GM23338 (cell line): Measurements from ENCODE around the gene AOC2. TPM values are rescaled to one million over a fixed set of nuclear protein-coding genes. Genes with fewer than 3 reads are reported as not detected.
"Not testable (repeated sequence)": the region's sequence is repeated elsewhere in the genome, so short reads cannot be mapped to it uniquely, and the experiment has no call there.

Experiments used
- ATAC-seq: fragments of 200-7000 bp; cut with Tn5 transposase; 3 replicates; pipeline ENCODE4 v1.9.1; 2020
- DNase-seq: peaks from one replicate; pipeline ENCODE4 v3.0.0-alpha.2; 2015; ENCODE audit warnings: low spot score
- H2AFZ ChIP-seq: fragments of 200-600 bp; sonication (generic); 2 replicates; pipeline ENCODE4 v1.8.0; 2016; ENCODE audit warnings: antibody characterized with exemption, mild to moderate bottlenecking, moderate library complexity
- H3F3A ChIP-seq: fragments of 200-600 bp; sonication (generic); replicated peaks from 2 replicates; pipeline ENCODE4 v1.8.0; 2017; ENCODE audit warnings: antibody characterized with exemption, mixed run types, low read depth
- H3K27ac ChIP-seq: fragments of 200-600 bp; sonication (generic); 2 replicates; pipeline ENCODE4 v1.6.1; 2016; ENCODE audit warnings: low read depth
- H3K27me3 ChIP-seq: fragments of 200-600 bp; sonication (generic); 2 replicates; pipeline ENCODE4 v1.8.0; 2016; ENCODE audit warnings: mild to moderate bottlenecking, mixed run types, moderate library complexity; ENCODE audit not compliant: insufficient read depth
- H3K36me3 ChIP-seq: fragments of 200-600 bp; sonication (generic); 2 replicates; pipeline ENCODE4 v1.8.0; 2016; ENCODE audit warnings: mild to moderate bottlenecking; ENCODE audit not compliant: insufficient read depth
- H3K4me1 ChIP-seq: fragments of 200-600 bp; sonication (generic); 2 replicates; pipeline ENCODE4 v1.8.0; 2016; ENCODE audit warnings: mild to moderate bottlenecking, moderate library complexity; ENCODE audit not compliant: insufficient read depth
- H3K4me2 ChIP-seq: fragments of 200-600 bp; sonication (generic); 2 replicates; pipeline ENCODE4 v1.7.1; 2017; ENCODE audit warnings: mixed run types
- H3K4me3 ChIP-seq: fragments of 200-600 bp; sonication (generic); 2 replicates; pipeline ENCODE4 v1.6.1; 2016; ENCODE audit warnings: mixed run types
- H3K79me2 ChIP-seq: fragments of 200-600 bp; sonication (generic); replicated peaks from 2 replicates; pipeline ENCODE4 v1.8.0; 2017; ENCODE audit warnings: mild to moderate bottlenecking; ENCODE audit not compliant: insufficient read depth
- H3K9me2 ChIP-seq: fragments of 200-600 bp; sonication (generic); 2 replicates; pipeline ENCODE4 v1.8.0; 2017; ENCODE audit not compliant: insufficient read depth
- H4K20me1 ChIP-seq: fragments of 200-600 bp; sonication (generic); replicated peaks from 2 replicates; pipeline ENCODE4 v1.8.0; 2017; ENCODE audit warnings: mild to moderate bottlenecking; ENCODE audit not compliant: insufficient read depth
- H3K27ac Mint-ChIP-seq: 2 replicates; pipeline ENCODE4 v1.8.0; 2020; ENCODE audit warnings: inconsistent platforms, mild to moderate bottlenecking, moderate library complexity, mixed read lengths
- H3K27me3 Mint-ChIP-seq: 3 replicates; pipeline ENCODE4 v1.8.0; 2022; ENCODE audit warnings: low read depth, mild to moderate bottlenecking, moderate library complexity, mixed read lengths, inconsistent platforms; ENCODE audit not compliant: insufficient read depth, poor library complexity
- H3K36me3 Mint-ChIP-seq: 3 replicates; pipeline ENCODE4 v1.8.0; 2021; ENCODE audit warnings: low read depth, mild to moderate bottlenecking, inconsistent platforms, moderate library complexity, mixed read lengths
- H3K4me1 Mint-ChIP-seq: 3 replicates; pipeline ENCODE4 v1.8.0; 2020; ENCODE audit warnings: mild to moderate bottlenecking, inconsistent platforms, mixed read lengths
- H3K4me3 Mint-ChIP-seq: 3 replicates; pipeline ENCODE4 v1.8.0; 2021; ENCODE audit warnings: moderate library complexity, mild to moderate bottlenecking, inconsistent platforms, mixed read lengths
- H3K9me3 Mint-ChIP-seq: 3 replicates; pipeline ENCODE4 v1.8.0; 2020; ENCODE audit warnings: moderate library complexity, mild to moderate bottlenecking, inconsistent platforms, mixed read lengths
- CREB1 ChIP-seq: fragments of 250-450 bp; sonication (Bioruptor Pico); IDR thresholded peaks from 2 replicates; pipeline ENCODE4 v1.5.0; 2020; ENCODE audit warnings: low read depth, mild to moderate bottlenecking, moderate library complexity
- CTCF ChIP-seq, 2 experiments: fragments of 200-600 bp in 1 of 2; sonication (generic) in 1 of 2; conservative IDR thresholded peaks; 2 replicates each; pipeline versions ENCODE4 v1.5.1 to v1.6.1; 2016 to 2017; ENCODE audit warnings: antibody characterized with exemption in 2 of 2, low read depth in 2 of 2, mild to moderate bottlenecking in 2 of 2, moderate library complexity in 1 of 2
- ETS1 ChIP-seq: IDR thresholded peaks from 2 replicates; pipeline ENCODE4 v1.6.1; 2016; ENCODE audit warnings: antibody characterized with exemption
- EZH2 ChIP-seq: fragments of 200-600 bp; sonication (generic); IDR thresholded peaks from one replicate; pipeline ENCODE4 v1.8.0; 2017; ENCODE audit warnings: antibody characterized with exemption, mild to moderate bottlenecking, low read depth; ENCODE audit not compliant: unreplicated experiment
- JUNB ChIP-seq: IDR thresholded peaks from one replicate; pipeline ENCODE4 v1.6.1; 2016; ENCODE audit warnings: antibody characterized with exemption; ENCODE audit not compliant: unreplicated experiment
- NANOG ChIP-seq: IDR thresholded peaks from 2 replicates; pipeline ENCODE4 v1.6.1; 2016; ENCODE audit warnings: antibody characterized with exemption, borderline replicate concordance
- POLR2AphosphoS5 ChIP-seq: IDR thresholded peaks from 2 replicates; pipeline ENCODE4 v1.6.1; 2016; ENCODE audit warnings: antibody characterized with exemption, low read depth
- STAT1 ChIP-seq: IDR thresholded peaks from one replicate; pipeline ENCODE4 v1.6.1; 2016; ENCODE audit warnings: antibody characterized with exemption; ENCODE audit not compliant: unreplicated experiment
- ZNF114 ChIP-seq: fragments of 250-450 bp; sonication (Bioruptor Pico); IDR thresholded peaks from 2 replicates; pipeline ENCODE4 v1.5.0; 2020; ENCODE audit warnings: mild to moderate bottlenecking, moderate library complexity
- ZNF331 ChIP-seq: fragments of 250-450 bp; sonication (Bioruptor Pico); IDR thresholded peaks from 2 replicates; pipeline ENCODE4 v1.5.0; 2020; ENCODE audit warnings: low read depth, mild to moderate bottlenecking, moderate library complexity
- ZNF462 ChIP-seq: fragments of 250-450 bp; sonication (Bioruptor Pico); IDR thresholded peaks from 2 replicates; pipeline ENCODE4 v1.5.0; 2020; ENCODE audit warnings: mild to moderate bottlenecking, moderate library complexity
- polyA plus RNA-seq: library from polyadenylated mRNA; unstranded; fragments of >200 nt; fragmentation: Nextera tagmentation; extraction: Ambion mirVana; gene quantifications from 2 replicates; pipeline ENCODE4 v1.2.1, GENCODE V29; 2016
- total RNA-seq: library from RNA; depleted of rRNA; stranded (reverse); fragments of >200 nt; shearing (Covaris generic); gene quantifications from 2 replicates; pipeline ENCODE4 v1.2.3, GENCODE V29; 2014

The AOC2 gene
- total and polyA plus RNA-seq, 2 experiments from 2014 or later, result 2.0 to 5.8 TPM

GRCh38 chr17:42851371-42852240 is 7.2 kb downstream of the AOC2 start:
- not testable (repeated sequence) for H3K36me3 ChIP-seq, H3K27ac Mint-ChIP-seq, H3K27me3 ChIP-seq, H4K20me1 ChIP-seq, H3K36me3 Mint-ChIP-seq, H3K4me3 Mint-ChIP-seq, H3F3A ChIP-seq, H3K4me3 ChIP-seq, H3K79me2 ChIP-seq, H3K4me2 ChIP-seq, DNase-seq, H3K9me3 Mint-ChIP-seq, H2AFZ ChIP-seq, H3K4me1 Mint-ChIP-seq, ATAC-seq, H3K27ac ChIP-seq, H3K4me1 ChIP-seq, H3K27me3 Mint-ChIP-seq, H3K9me2 ChIP-seq

GRCh38 chr17:42852351-42852750 is 8.0 kb downstream of the AOC2 start:
- Mint-ChIP-seq H3K27me3 (peaks cover 4% of the 10 kb centered on the region), H3K4me3 (no peak overlapping the region), H3K36me3 (no peaks in the 10 kb centered on the region; the same call in 1 of the 3 replicates), H3K4me1 (peaks cover 2% of the 10 kb centered on the region; the same call in 1 of the 3 replicates), H3K27ac (no peak overlapping the region), H3K9me3 (no peaks in the 10 kb centered on the region; the same call in 1 of the 3 replicates)
- Histone ChIP-seq H3K27me3 (no peaks in the 10 kb centered on the region), H3K79me2 (no peaks in the 10 kb centered on the region), H3K36me3 (no peaks in the 10 kb centered on the region), H3K4me3 (no peak overlapping the region), H3K9me2 (no peaks in the 10 kb centered on the region), H4K20me1 (no peaks in the 10 kb centered on the region; the same call in 1 of the 2 replicates), H3K4me2 (no peak overlapping the region), H3K27ac (no peak overlapping the region), H3K4me1 (no peaks in the 10 kb centered on the region), H2AFZ (no peak overlapping the region), H3F3A (no peaks in the 10 kb centered on the region)
- DNase-seq (no peak), ATAC-seq (no peak)
- TF ChIP-seq ZNF462 (CRISPR knock-in tag), result no peak
- TF ChIP-seq EZH2, result no peak
- TF ChIP-seq STAT1, result no peak
- TF ChIP-seq JUNB, result no peak
- no peak for TF ChIP-seq ETS1
- no peak for TF ChIP-seq POLR2AphosphoS5
- TF ChIP-seq CREB1 (CRISPR knock-in tag), result no peak
- TF ChIP-seq NANOG, result no peak
- no peak for TF ChIP-seq ZNF331 (CRISPR knock-in tag)
- no peak for TF ChIP-seq CTCF (conservative IDR thresholded peaks at IDR 0.05; ENCODE audit: low read depth in 2 of 2)
- TF ChIP-seq ZNF114 (CRISPR knock-in tag), result no peak
